Measurements from ENCODE around the gene TMEM72. TPM values are rescaled to one million over a fixed set of nuclear protein-coding genes. Genes with fewer than 3 reads are reported as not detected.

The TMEM72 gene
- total and polyA plus RNA-seq, 2 of the 13 experiments (the other 11 are each of a cell fraction or from before 2014, with no cell fraction given): 0.04 TPM; not detected in 1

GRCh38 chr10:44975431-44976331 lies 64.5 kb downstream of the TMEM72 start (continued):
- no peak for TF ChIP-seq JDP2 (CRISPR knock-in tag; IDR thresholded peaks at IDR 0.05; ENCODE audit: borderline replicate concordance)
- TF ChIP-seq ZNF326 (CRISPR knock-in tag; IDR thresholded peaks at IDR 0.05; ENCODE audit: borderline replicate concordance): peak; percentile 92
- 0 out of 2 replicates have a peak, but pooled peaks have one; percentile 62 for TF ChIP-seq ZNF33A (CRISPR knock-in tag; IDR thresholded peaks at IDR 0.05; ENCODE audit: borderline replicate concordance)
- TF ChIP-seq KAT8 (CRISPR knock-in tag; IDR thresholded peaks at IDR 0.05): no peak
- TF ChIP-seq ZMAT3 (CRISPR knock-in tag; conservative IDR thresholded peaks at IDR 0.05): no peak
- TF ChIP-seq ZNF296 (CRISPR knock-in tag; conservative IDR thresholded peaks at IDR 0.05): no peak
- no peak for TF ChIP-seq ZNF678 (CRISPR knock-in tag; IDR thresholded peaks at IDR 0.05)
- TF ChIP-seq MEF2D (CRISPR knock-in tag; IDR thresholded peaks at IDR 0.05): no peak
- 0 out of 2 replicates have a peak, but pooled peaks have one; percentile 0 for TF ChIP-seq ZBTB43 (CRISPR knock-in tag; conservative IDR thresholded peaks at IDR 0.05)
- TF ChIP-seq SMYD3 (CRISPR knock-in tag; IDR thresholded peaks at IDR 0.05): no peak
- TF ChIP-seq ZSCAN25 (CRISPR knock-in tag; IDR thresholded peaks at IDR 0.05): no peak
- TF ChIP-seq ZBTB3 (CRISPR knock-in tag; IDR thresholded peaks at IDR 0.05; ENCODE audit: borderline replicate concordance, low read depth): peak; percentile 15; the same call in 1 of the 2 replicates
- TF ChIP-seq PITX1 (CRISPR knock-in tag; IDR thresholded peaks at IDR 0.05): peak; percentile 64
- peak in 1 of 2 experiments; percentile 36; a peak in 1 of 4 replicates for TF ChIP-seq KLF16 (CRISPR knock-in tag; IDR thresholded peaks at IDR 0.05)
- TF ChIP-seq TBX3 (IDR thresholded peaks at IDR 0.05; ENCODE audit: borderline replicate concordance): no peak
- TF ChIP-seq AKNA (CRISPR knock-in tag; IDR thresholded peaks at IDR 0.05; ENCODE audit: borderline replicate concordance): no peak; the same call in 1 of the 2 replicates
- TF ChIP-seq EHMT2 (IDR thresholded peaks at IDR 0.05; ENCODE audit: borderline replicate concordance, low read depth, low read length): no peak
- TF ChIP-seq BORCS8-MEF2B (CRISPR knock-in tag; IDR thresholded peaks at IDR 0.05): no peak
- TF ChIP-seq ZNF782 (CRISPR knock-in tag; IDR thresholded peaks at IDR 0.05; ENCODE audit: borderline replicate concordance): peak; percentile 82; the same call in 1 of the 2 replicates
- no peak for TF ChIP-seq RFXANK (CRISPR knock-in tag; IDR thresholded peaks at IDR 0.05)
- TF ChIP-seq NFRKB (IDR thresholded peaks at IDR 0.05): no peak
- no peak for TF ChIP-seq XRCC5 (optimal IDR thresholded peaks at IDR 0.05; ENCODE audit: low read length)
- no peak for TF ChIP-seq ZBTB42 (CRISPR knock-in tag; IDR thresholded peaks at IDR 0.05)
- no peak for TF ChIP-seq ZNF354B (CRISPR knock-in tag; IDR thresholded peaks at IDR 0.05)
- no peak for TF ChIP-seq NFKBIZ (CRISPR knock-in tag; IDR thresholded peaks at IDR 0.05)
- no peak for TF ChIP-seq RXRA (CRISPR knock-in tag; IDR thresholded peaks at IDR 0.05)
